Karpas-422 (cell line): Measurements from ENCODE around the gene KLHL40. TPM values are rescaled to one million over a fixed set of nuclear protein-coding genes. Genes with fewer than 3 reads are reported as not detected.

ENCODE experiments used
- DNase-seq: peaks from one replicate; pipeline ENCODE4 v3.0.0-alpha.2; 2015
- H2AFZ ChIP-seq: fragments of 200-600 bp; sonication (generic); 2 replicates; pipeline ENCODE4 v1.6.1; 2014; ENCODE audit warnings: antibody characterized with exemption, low read length, mixed read lengths
- H3K27ac ChIP-seq: fragments of 200-600 bp; sonication (generic); 2 replicates; pipeline ENCODE4 v1.5.1; 2014; ENCODE audit warnings: mild to moderate bottlenecking, low read length, moderate library complexity
- H3K27me3 ChIP-seq: fragments of 200-600 bp; sonication (generic); 2 replicates; pipeline ENCODE4 v1.6.1; 2014; ENCODE audit warnings: low read length, mixed read lengths
- H3K36me3 ChIP-seq: fragments of 200-600 bp; sonication (generic); 2 replicates; pipeline ENCODE4 v1.6.1; 2014; ENCODE audit warnings: low read length, mixed read lengths; ENCODE audit not compliant: insufficient read depth
- H3K4me1 ChIP-seq: fragments of 200-600 bp; sonication (generic); 2 replicates; pipeline ENCODE4 v1.6.1; 2014; ENCODE audit warnings: mild to moderate bottlenecking, low read length, mixed read lengths
- H3K4me2 ChIP-seq: fragments of 200-600 bp; sonication (generic); 2 replicates; pipeline ENCODE4 v1.6.1; 2014; ENCODE audit warnings: low read length, low read depth, mild to moderate bottlenecking; ENCODE audit not compliant: poor library complexity, severe bottlenecking
- H3K4me3 ChIP-seq: fragments of 200-600 bp; sonication (generic); 2 replicates; pipeline ENCODE4 v1.5.1; 2014; ENCODE audit warnings: mild to moderate bottlenecking, antibody characterized with exemption, low read length, mixed read lengths
- H3K79me2 ChIP-seq: fragments of 200-600 bp; sonication (generic); 2 replicates; pipeline ENCODE4 v1.6.1; 2014; ENCODE audit warnings: mild to moderate bottlenecking, low read length, mixed read lengths
- H3K9ac ChIP-seq: fragments of 200-600 bp; sonication (generic); 2 replicates; pipeline ENCODE4 v1.6.0; 2014; ENCODE audit warnings: low read length
- H3K9me2 ChIP-seq: fragments of 200-600 bp; sonication (generic), shearing (Covaris generic); replicated peaks from 2 replicates; pipeline ENCODE4 v1.6.0; 2014; ENCODE audit warnings: mild to moderate bottlenecking, low read length, moderate library complexity; ENCODE audit not compliant: insufficient read depth
- H3K9me3 ChIP-seq: fragments of 300-700, 200-600 bp; sonication (generic); 2 replicates; pipeline ENCODE4 v1.6.1; 2014; ENCODE audit warnings: low read length, mixed read lengths
- H4K20me1 ChIP-seq: fragments of 200-600 bp; sonication (generic); 2 replicates; pipeline ENCODE4 v1.6.1; 2014; ENCODE audit warnings: mild to moderate bottlenecking, antibody characterized with exemption, low read length, low read depth; ENCODE audit not compliant: insufficient read depth
- total RNA-seq: library from RNA; depleted of rRNA; stranded (reverse); fragments of >200 nt; shearing (Covaris generic); gene quantifications from 2 replicates; pipeline ENCODE4 v1.2.3, GENCODE V29; 2014; ENCODE audit warnings: low replicate concordance

Gene KLHL40
- total RNA-seq, 1 experiment from 2014 or later, result not detected

DNA sequence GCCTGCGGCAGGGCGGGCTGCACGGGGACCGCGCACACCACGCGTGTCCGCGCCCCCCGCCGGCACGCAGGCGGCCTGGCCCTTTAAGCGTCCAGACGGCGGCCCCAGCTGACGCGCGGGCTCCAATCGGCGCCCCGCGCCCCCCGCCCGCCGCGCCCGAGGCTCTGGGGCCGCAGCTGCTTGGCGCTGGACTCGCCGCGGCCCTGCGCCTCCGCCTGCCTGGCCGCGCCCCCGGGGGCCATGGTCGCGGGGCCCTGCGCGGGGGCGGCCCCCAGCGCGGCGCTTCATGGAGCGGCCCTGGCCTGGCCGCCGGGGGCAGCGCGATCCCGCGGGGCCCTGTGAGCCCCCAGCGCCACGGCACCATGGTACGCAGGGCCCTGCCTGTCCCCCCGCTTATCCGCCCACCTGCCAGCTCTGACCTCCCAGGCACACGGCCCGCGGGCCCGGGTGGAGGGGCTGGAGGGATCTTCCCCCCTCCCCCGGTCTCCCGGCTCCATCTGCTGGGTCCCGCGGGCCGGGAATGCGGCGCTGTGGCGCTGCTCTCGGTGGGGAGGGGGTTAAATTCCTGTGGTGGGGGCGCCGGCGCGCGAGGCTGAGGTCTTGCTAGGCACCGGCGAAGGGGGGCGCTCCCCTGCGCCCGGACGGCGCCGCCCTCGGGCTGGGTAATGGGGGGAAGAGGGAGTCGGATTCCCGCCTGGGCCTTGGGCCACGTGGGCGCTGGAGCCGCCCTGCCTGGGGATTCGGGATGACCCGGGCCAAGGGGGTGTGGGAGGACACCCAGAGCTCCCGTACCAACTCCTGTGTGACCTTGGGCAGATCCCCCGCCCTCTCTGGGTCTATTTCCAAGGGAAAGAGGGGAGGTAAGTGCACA is 30.8 kb upstream of the KLHL40 start:
- Histone ChIP-seq H3K4me1 (peaks cover 32% of the 10 kb centered on the region), H3K79me2 (no peaks in the 10 kb centered on the region), H3K27me3 (no peaks in the 10 kb centered on the region), H3K4me2 (no peak overlapping the region), H3K9ac (no peak overlapping the region), H4K20me1 (no peaks in the 10 kb centered on the region), H3K27ac (no peak overlapping the region), H2AFZ (no peak overlapping the region), H3K9me2 (no peaks in the 10 kb centered on the region), H3K4me3 (no peak overlapping the region), H3K36me3 (no peaks in the 10 kb centered on the region), H3K9me3 (no peaks in the 10 kb centered on the region)
- DNase-seq, result no peak

GRCh38 chr3:42655331-42655888 is 29.9 kb upstream of the KLHL40 start:
- no peak for DNase-seq
- peaks cover 31% of the 10 kb centered on the region for H3K4me1 ChIP-seq
- H3K27ac ChIP-seq, result no peak overlapping the region
- no peak overlapping the region for H3K4me3 ChIP-seq
- no peak overlapping the region for H3K9ac ChIP-seq
- H2AFZ ChIP-seq, result no peak overlapping the region
- H3K79me2 ChIP-seq, result no peaks in the 10 kb centered on the region
- H3K27me3 ChIP-seq, result no peaks in the 10 kb centered on the region
- no peaks in the 10 kb centered on the region for H3K36me3 ChIP-seq
- H3K4me2 ChIP-seq, result no peak overlapping the region
- H4K20me1 ChIP-seq, result no peaks in the 10 kb centered on the region
- H3K9me3 ChIP-seq, result no peaks in the 10 kb centered on the region
- H3K9me2 ChIP-seq, result no peaks in the 10 kb centered on the region

DNA sequence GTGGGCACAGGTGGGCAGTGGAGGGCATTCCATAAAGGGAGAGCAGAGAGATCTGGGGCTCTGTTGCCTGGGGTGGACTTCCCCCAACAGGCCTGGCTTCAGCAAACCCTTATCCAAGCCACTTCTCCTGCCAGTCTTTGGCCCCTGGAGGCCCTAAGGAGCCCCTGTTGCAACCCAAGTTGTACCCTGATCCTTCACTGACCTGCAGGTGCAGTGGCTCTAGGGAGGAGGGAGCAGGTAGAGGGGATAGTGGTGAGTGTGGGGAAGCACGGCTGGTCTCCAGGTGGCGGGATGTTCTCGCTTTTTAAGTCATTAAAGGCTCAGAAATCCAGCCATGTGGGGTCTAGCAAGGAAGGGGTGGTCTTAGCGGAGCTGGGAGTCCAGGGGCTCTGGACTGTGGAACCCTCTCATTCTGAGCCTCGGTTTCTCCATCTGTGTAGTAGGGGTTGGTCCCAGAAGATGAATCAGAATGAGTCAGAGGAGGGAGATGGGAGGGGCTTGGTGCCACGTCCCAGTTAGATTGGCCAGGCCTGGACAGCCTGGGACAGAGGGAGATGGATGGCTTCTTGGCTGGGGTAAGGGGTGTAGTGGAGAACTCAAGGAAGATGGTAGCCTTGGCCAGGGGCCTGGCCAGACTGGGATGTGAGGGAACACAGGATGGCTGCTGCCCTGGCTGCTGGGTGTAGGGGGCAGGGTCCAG is 29.2 kb upstream of the KLHL40 start:
- H3K79me2 ChIP-seq, result no peaks in the 10 kb centered on the region
- peaks cover 23% of the 10 kb centered on the region for H3K4me1 ChIP-seq
- no peak overlapping the region for H3K4me3 ChIP-seq
- H3K36me3 ChIP-seq, result no peaks in the 10 kb centered on the region
- H3K27ac ChIP-seq, result no peak overlapping the region
- no peak overlapping the region for H2AFZ ChIP-seq
- H3K9me3 ChIP-seq, result no peaks in the 10 kb centered on the region
- H3K9me2 ChIP-seq, result no peaks in the 10 kb centered on the region
- H3K4me2 ChIP-seq, result no peak overlapping the region
- H4K20me1 ChIP-seq, result no peaks in the 10 kb centered on the region
- H3K9ac ChIP-seq, result no peak overlapping the region
- DNase-seq, result no peak
- H3K27me3 ChIP-seq, result no peaks in the 10 kb centered on the region

DNA sequence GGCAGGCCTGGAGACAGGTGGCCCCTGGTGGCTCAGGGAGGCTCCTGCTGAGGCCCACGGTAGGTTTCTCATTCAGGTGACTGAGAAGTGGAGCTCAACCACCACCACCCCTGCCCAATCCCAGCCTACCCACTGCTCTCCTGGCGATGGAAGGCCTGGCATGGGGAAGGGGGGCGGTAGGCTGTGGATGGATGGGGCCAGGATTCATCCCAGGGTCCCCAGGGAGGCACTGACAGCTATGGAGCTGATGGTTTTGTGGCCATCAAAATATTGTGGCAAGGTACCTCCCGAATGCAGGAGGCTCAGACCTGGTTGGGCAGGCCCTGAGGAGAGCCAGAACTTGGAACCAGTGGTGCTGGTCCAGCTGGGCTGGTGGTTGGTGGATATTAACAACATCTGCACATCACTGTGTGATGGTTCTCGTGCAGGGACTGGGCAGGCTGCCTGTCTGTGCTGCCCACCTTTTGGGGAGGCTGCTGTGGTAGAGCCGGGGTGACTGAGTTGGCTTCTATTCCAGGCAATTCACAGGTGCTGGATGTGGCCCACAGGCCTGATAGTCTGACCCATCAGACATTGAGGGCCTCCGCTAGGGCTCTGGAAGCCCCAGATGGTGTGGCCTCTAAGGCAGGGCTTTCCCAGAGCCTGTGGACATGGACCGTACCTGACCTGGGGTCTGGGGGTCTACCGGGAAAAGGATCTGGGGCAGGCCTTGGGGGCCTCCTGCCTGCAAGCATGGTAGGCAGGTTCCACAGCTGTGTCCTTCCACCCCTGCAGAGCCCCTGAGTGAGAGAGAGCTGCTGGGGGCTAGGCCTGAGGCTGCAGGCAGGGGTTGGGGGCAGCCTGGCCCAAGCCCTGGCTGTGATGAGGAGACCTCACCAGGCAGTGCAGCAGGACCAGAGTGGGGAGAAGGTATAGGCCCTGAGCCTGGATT is 28.4 kb upstream of the KLHL40 start:
- Histone ChIP-seq H2AFZ (no peak overlapping the region), H3K4me3 (no peak overlapping the region), H3K4me1 (peaks cover 15% of the 10 kb centered on the region), H3K4me2 (no peak overlapping the region), H3K9me2 (no peaks in the 10 kb centered on the region), H3K9me3 (no peaks in the 10 kb centered on the region), H3K27me3 (no peaks in the 10 kb centered on the region), H3K36me3 (no peaks in the 10 kb centered on the region), H3K9ac (no peak overlapping the region), H3K27ac (no peak overlapping the region), H4K20me1 (no peaks in the 10 kb centered on the region), H3K79me2 (no peaks in the 10 kb centered on the region)
- no peak for DNase-seq

DNA sequence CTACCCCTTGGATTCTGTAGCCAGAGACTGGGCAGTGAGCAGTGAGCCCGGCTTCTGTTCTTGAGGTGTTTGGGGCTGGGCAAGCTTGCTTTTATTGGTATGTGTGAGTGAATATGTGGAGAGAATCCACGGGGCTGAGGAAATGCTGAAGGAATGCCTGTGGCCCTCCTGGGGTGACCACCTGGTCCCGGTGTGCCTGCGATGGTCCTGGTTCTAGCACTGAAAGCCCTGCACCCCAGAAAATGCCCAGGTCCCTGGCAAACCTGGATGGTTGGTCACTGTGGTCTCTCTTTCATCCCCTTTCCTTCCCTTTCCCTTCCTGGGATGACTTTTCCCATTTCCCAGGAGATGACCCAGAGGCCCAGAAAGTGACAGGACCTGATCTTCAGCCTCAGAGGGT is 27.7 kb upstream of the KLHL40 start:
- no peak for DNase-seq
- H3K9me2 ChIP-seq, result no peaks in the 10 kb centered on the region
- H3K9me3 ChIP-seq, result no peaks in the 10 kb centered on the region
- no peak overlapping the region for H2AFZ ChIP-seq
- H3K9ac ChIP-seq, result no peak overlapping the region
- H3K27ac ChIP-seq, result no peak overlapping the region
- no peaks in the 10 kb centered on the region for H3K79me2 ChIP-seq
- no peaks in the 10 kb centered on the region for H3K27me3 ChIP-seq
- no peak overlapping the region for H3K4me2 ChIP-seq
- H3K4me3 ChIP-seq, result no peak overlapping the region
- no peaks in the 10 kb centered on the region for H3K36me3 ChIP-seq
- H3K4me1 ChIP-seq, result peaks cover 8% of the 10 kb centered on the region
- no peaks in the 10 kb centered on the region for H4K20me1 ChIP-seq

GRCh38 chr3:42658091-42658770 is 27.1 kb upstream of the KLHL40 start:
- no peaks in the 10 kb centered on the region for H4K20me1 ChIP-seq
- no peaks in the 10 kb centered on the region for H3K36me3 ChIP-seq
- H3K9ac ChIP-seq, result no peak overlapping the region
- no peaks in the 10 kb centered on the region for H3K9me2 ChIP-seq
- H3K27ac ChIP-seq, result no peak overlapping the region
- no peak overlapping the region for H3K4me3 ChIP-seq
- H3K4me2 ChIP-seq, result no peak overlapping the region
- no peaks in the 10 kb centered on the region for H3K79me2 ChIP-seq
- peaks cover 4% of the 10 kb centered on the region for H3K4me1 ChIP-seq
- no peaks in the 10 kb centered on the region for H3K9me3 ChIP-seq
- DNase-seq, result no peak
- no peak overlapping the region for H2AFZ ChIP-seq
- no peaks in the 10 kb centered on the region for H3K27me3 ChIP-seq

- no peak overlapping the region for H3K27ac ChIP-seq
- no peaks in the 10 kb centered on the region for H3K27me3 ChIP-seq
- H2AFZ ChIP-seq, result no peak overlapping the region
- no peaks in the 10 kb centered on the region for H3K79me2 ChIP-seq
- H4K20me1 ChIP-seq, result no peaks in the 10 kb centered on the region
- no peaks in the 10 kb centered on the region for H3K9me3 ChIP-seq
- no peak overlapping the region for H3K4me3 ChIP-seq
- H3K9me2 ChIP-seq, result no peaks in the 10 kb centered on the region
- H3K4me1 ChIP-seq, result peaks cover 8% of the 10 kb centered on the region
- H3K4me2 ChIP-seq, result no peak overlapping the region
- DNase-seq, result no peak
- H3K9ac ChIP-seq, result no peak overlapping the region
- H3K36me3 ChIP-seq, result no peaks in the 10 kb centered on the region
Observed at GRCh38 chr3:42658771-42659390, 26.5 kb upstream of the KLHL40 start.
